Measurements from ENCODE around the gene PIKFYVE.
A peak's percentile ranks its signal among the peaks of the same experiment; 100 is the strongest.
"Not testable (repeated sequence)": the region's sequence is repeated elsewhere in the genome, so short reads cannot be mapped to it uniquely, and the experiment has no call there.

Gene PIKFYVE

DNA sequence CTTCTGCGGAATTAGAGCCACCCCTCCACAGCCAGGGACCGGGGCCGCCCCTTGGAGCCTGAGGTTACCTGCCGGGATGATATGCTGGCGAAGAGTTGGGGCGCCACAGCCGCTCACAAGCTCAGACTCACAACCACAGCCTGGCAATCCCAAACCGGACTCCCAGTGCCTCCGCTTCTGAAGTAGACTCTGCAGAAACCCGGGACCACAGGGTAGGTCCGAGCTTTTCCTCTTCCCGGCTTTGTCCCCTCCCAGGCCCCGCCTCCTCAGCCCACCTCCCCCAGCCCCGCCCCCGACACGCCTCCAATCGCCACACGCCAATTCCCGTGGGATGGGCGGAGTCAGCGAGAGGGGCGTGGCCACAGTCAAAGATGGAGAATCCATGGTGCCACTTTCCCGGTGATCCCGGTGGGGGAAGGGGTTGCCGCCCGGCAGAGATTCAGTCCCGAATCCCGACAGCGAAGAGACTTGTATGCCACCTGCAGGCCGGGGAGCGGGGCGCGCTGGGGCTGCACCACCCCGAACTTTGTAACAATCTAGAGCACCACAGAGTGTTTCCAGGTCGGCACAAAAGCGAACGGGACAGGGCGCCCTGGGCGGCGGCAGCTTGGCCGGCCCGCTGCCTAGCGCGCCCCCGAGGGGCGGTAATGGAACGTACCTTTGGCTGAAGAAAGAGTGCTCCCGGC, 11.0 kb upstream of the PIKFYVE start, which contains the start of gene IDH1:
TSS of gene IDH1 (minus strand) at position 201 of the 686 bp plus-strand sequence. CDS start 3,520 bp downstream, outside the sequence.
- in situ Hi-C loops (cut with HindIII; ENCODE audit: low sequenced_read_pairs): no loop called here
- peak; percentile 47 for TF ChIP-seq CTCF (IDR thresholded peaks at IDR 0.05; ENCODE audit: low read depth, low read length)
- DNase-seq (ENCODE audit: low read depth, low spot score): peak; percentile 94
- H3K4me3 ChIP-seq (ENCODE audit: low read depth, low read length): peak within 1 kb of the TSS; percentile 96

GRCh38 chr2:208255557-208256106, 10.4 kb upstream of the PIKFYVE start:
- TF ChIP-seq CTCF (IDR thresholded peaks at IDR 0.05; ENCODE audit: low read depth, low read length): no peak
- no peak for DNase-seq (ENCODE audit: low read depth, low spot score)
- H3K4me3 ChIP-seq (ENCODE audit: low read depth, low read length): peak overlapping the region; percentile 96
- in situ Hi-C loops (cut with HindIII; ENCODE audit: low sequenced_read_pairs): no loop called here

- H3K4me3 ChIP-seq (ENCODE audit: low read depth, low read length): no peak overlapping the region
- no peak for DNase-seq (ENCODE audit: low read depth, low spot score)
- in situ Hi-C loops (cut with HindIII; ENCODE audit: low sequenced_read_pairs): no loop called here
Measured at GRCh38 chr2:208256192-208256782, 9.8 kb upstream of the PIKFYVE start.

DNA sequence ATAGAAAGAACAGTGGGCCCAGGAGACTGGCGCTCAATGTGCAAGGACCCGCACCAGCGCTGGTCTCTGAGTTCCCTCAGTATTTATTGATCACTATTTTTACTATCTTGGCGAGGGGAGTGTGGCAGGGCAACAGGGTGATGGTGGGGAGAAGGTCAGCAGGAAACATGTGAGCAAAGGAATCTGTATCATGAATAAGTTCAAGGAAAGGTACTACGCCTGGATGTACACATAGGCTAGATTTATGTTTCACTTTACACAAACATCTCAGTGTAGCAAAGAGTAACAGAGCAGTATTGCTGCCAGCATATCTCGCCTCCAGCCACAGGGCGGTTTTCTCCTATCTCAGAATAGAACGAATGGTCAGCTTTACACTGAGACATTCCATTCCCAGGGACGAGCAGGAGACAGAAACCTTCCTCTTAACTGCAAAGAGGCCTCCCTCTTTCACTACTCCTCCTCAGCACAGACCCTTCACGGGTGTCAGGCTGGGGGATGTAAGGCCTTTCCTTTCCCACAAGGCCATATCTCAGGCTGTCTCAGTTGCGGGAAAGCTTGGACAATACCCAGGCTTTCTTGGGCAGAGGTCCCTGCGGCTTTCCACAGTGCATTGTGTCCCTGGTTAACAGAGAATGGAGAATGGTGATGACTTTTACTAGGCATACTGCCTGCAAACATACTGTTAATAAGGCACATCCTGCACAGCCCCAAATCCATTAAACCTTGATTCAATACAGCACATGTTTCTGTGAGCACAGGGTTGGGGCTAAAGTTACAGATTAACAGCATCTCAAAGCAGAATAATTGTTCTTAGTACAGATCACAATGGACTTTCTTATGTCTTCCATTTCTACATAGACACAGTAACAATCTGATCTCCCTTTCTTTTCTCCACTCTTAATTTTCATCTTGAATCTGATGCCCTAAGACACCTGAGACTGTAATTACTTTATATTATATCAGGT, 8.9 kb upstream of the PIKFYVE start:
- in situ Hi-C loops (cut with HindIII; ENCODE audit: low sequenced_read_pairs): not testable (repeated sequence)

More at GRCh38 chr2:208256192-208256782, 9.8 kb upstream of the PIKFYVE start:
- peak; percentile 36 for TF ChIP-seq CTCF (IDR thresholded peaks at IDR 0.05; ENCODE audit: low read depth, low read length)

DNA sequence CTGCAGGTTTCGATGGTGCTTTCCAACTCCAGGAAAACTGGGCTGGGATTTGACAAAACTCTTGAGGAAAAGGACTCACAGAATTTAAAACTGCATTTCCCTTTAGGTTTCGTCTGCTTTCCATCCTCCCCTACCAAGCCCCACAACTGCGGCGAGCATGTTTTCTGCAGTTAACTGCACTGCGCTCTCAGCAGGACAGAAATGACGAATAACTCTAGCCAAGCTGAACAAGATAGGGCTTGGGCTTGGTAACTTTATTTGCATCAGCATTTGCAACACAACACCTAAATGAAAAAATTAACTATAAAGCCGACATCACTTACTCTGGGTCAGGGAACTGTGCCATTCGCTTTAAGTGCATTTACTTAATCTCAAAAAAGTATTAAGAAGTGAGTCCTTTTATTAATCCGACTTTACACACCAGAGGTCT, 669 bp upstream of the PIKFYVE start:
- in situ Hi-C loops (cut with HindIII; ENCODE audit: low sequenced_read_pairs): no loop called here
- no peak for TF ChIP-seq CTCF (IDR thresholded peaks at IDR 0.05; ENCODE audit: low read depth, low read length)
- peak overlapping the region; percentile 81 for H3K4me3 ChIP-seq (ENCODE audit: low read depth, low read length)
- DNase-seq (ENCODE audit: low read depth, low spot score): no peak

More for the DNA sequence above, 8.9 kb upstream of the PIKFYVE start:
- DNase-seq (ENCODE audit: low read depth, low spot score): peak; percentile 29
- not testable (repeated sequence) for H3K4me3 ChIP-seq (ENCODE audit: low read depth, low read length)

DNA sequence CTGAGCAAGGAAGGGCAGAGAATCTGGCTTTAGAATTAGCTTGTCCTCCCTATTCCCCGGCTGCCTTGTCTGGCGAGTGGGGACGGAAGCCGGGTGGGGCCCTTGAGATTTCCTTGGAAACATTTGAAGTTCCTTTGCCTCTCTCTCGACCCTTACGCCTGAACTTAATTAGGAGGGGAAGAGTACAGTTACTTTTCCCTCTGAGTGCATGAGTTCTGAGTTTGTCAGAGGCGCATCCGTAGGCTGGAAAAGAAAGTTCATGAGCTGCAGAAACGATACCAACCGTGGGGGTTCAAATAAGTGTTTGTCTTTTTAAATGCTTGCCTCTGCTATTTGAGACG, 468 bp downstream of the PIKFYVE start:
- H3K4me3 ChIP-seq (ENCODE audit: low read depth, low read length): peak overlapping the region; percentile 81
- DNase-seq (ENCODE audit: low read depth, low spot score): peak; percentile 51
- in situ Hi-C loops (cut with HindIII; ENCODE audit: low sequenced_read_pairs): no loop called here
- TF ChIP-seq CTCF (IDR thresholded peaks at IDR 0.05; ENCODE audit: low read depth, low read length): no peak
